A549 (cell line): Measurements from ENCODE around the gene RETREG1.

Source experiments
- CTCF ChIP-seq: fragments of >200 bp; sonication (Bioruptor Twin); formaldehyde crosslinking; IDR thresholded peaks from 3 replicates; pipeline ENCODE4 v1.5.1; 2016
- FOSL2 ChIP-seq, 2 experiments: fragments of 450-650 bp in 1 of 2; fragments of >200 bp in 1 of 2; sonication (Bioruptor Twin) in 1 of 2; formaldehyde crosslinking; IDR thresholded peaks; 2 replicates each; pipeline versions ENCODE4 v1.5.0 to v1.6.1; 2016 to 2020; ENCODE audit warnings: mild to moderate bottlenecking in 1 of 2, moderate library complexity in 1 of 2
- MYC ChIP-seq: IDR thresholded peaks from 2 replicates; pipeline ENCODE4 v1.6.1; 2012; ENCODE audit warnings: mild to moderate bottlenecking, inconsistent platforms, low read length, improper control_type of control experiment, borderline replicate concordance
- PBX3 ChIP-seq: IDR thresholded peaks from 2 replicates; pipeline ENCODE4 v1.6.1; 2012
- POLR2A ChIP-seq: IDR thresholded peaks from 2 replicates; pipeline ENCODE4 v1.6.1; 2012; ENCODE audit warnings: mild to moderate bottlenecking, low read length

GRCh38 chr5:16659536-16659935, 42.7 kb upstream of the RETREG1 start:
- no peak for TF ChIP-seq CTCF
- no peak for TF ChIP-seq MYC
- no peak for TF ChIP-seq POLR2A
- no peak for TF ChIP-seq PBX3
- no peak for TF ChIP-seq FOSL2 (IDR thresholded peaks at IDR 0.05)
- TF ChIP-seq FOSL2 (CRISPR knock-in tag; IDR thresholded peaks at IDR 0.05): no peak
